Stimulated activated CD8-positive, alpha-beta memory T cell treated with anti-CD3 and anti-CD28 coated beads, Interleukin-12 subunit alpha, Interleukin-12 subunit beta, amount 100 ng/mL, for 4 hours (primary cell): ENCODE measurements around the gene VSIR.

Experiments
- DNase-seq: peaks from one replicate; pipeline ENCODE4 v3.0.0-alpha.2; 2020; ENCODE audit warnings: low read depth

The VSIR gene

GRCh38 chr10:71713135-71714030 is 59.9 kb downstream of the VSIR start:
- DNase-seq: no peak

DNA sequence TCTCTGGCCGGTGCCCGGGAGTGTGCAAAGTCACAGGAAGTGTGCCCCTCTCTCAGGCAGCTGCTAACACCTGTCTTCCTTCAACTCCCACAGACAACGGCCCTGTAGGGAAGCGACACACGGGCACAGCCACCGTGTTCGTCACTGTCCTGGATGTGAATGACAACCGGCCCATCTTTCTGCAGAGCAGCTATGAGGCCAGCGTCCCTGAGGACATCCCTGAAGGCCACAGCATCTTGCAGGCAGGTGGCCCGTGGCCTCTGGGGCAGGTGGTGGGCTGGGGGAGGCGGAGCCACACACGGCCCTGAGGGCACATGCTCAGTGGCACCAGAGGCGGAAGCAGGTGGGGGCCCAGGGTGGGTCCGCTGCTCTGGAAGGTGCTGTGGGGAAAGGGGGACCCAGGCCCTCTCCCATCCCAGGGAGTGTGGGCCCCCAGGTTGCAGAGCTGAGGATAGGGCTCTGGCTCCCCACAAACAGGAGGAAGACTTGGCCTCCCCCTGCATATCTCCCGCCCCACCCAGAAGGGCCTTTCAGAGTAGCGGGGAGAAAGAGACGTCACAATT is 60.7 kb downstream of the VSIR start:
- no peak for DNase-seq

DNA sequence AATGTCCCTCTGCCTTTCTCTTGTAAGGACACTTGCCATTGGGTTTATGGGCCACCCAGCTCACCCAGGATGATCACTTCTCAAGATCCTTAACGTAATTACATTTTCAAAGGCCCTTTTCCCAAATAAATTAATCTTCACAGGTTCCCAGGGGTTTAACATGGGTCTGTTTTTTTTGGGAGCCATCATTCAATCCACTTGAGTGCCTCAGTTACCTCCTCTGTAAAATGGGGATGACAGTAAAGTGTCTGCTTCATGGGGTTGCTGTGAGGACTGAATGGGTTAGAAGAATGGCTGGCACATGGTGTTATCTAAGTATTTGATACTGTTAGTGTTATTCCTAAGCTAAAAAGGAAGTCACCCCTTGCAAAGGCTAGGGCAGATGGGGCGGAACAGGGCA is 61.1 kb downstream of the VSIR start:
- DNase-seq: no peak

DNA sequence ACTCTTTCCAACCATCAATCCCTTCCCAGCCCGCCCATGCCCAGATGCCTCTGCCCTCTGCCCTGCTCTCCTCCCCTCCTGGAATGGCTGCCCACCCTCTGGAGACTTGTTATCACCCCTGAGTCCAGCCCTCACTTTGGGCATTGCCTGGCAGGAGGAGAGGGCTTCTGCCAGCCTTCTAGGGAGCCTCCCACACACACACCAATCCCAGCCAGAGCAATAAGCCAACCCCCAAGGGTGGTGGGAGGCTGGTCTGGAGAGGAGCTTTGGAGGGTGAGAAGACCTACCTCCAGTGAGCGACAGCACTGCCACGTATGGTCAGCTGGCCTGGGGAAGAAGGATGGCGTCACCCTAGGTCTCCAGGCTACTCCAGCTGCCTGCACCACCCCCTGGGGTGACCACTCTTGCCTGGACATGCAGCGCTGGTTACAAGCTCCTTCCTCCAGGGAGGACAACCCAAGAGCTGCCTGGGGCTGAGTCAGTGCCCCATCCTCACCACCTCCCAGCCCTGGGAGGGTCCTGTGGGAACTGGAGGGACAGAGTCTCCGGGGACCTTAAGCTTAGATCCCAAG is 62.2 kb downstream of the VSIR start:
- no peak for DNase-seq

DNA sequence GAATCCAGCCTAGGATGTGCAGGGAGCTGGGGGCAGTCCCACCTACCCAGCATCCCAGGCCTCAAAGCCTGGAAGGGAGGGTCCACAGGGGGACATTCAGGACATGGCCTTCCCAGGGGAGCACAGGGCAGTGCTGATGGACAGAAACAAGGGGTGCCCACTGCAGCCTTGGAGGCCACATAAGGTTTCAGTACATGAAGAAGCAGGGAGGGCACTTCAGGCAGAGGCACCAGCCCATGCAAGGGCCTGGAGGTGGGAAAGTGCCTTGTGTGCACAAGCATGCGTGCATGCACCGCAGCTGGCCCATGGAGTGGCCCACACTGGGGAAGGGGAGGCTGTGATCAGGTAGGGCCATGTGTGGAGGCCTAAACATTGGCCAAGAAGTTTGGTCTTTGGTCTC is 62.8 kb downstream of the VSIR start:
- no peak for DNase-seq

- no peak for DNase-seq
Measured at GRCh38 chr10:71708897-71709882, 64.1 kb downstream of the VSIR start.

DNA sequence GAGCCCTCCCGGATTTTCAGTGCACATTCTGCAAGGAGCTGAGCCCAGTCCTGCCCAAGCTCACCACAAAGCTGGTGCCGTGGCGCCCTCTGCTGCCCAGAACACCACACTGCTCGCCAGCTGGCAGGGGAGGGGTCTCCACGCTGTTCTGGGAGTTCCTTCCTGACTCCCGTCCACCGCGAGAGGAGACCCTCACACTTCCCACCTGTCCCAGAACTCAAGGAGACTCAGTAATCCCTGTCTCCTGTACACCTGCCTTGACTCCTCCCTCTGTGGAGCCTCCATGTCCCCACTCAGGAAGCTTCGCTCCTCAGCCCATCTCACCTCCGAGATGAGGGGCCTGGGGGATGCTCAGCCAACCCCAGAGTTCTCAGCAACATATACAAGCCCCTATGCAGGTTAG is 65.0 kb downstream of the VSIR start:
- peak; percentile 40 for DNase-seq

- DNase-seq: no peak
Measured at GRCh38 chr10:71707240-71707789, 66.0 kb downstream of the VSIR start.

- DNase-seq: no peak
Measured at GRCh38 chr10:71706216-71707121, 66.9 kb downstream of the VSIR start.

DNA sequence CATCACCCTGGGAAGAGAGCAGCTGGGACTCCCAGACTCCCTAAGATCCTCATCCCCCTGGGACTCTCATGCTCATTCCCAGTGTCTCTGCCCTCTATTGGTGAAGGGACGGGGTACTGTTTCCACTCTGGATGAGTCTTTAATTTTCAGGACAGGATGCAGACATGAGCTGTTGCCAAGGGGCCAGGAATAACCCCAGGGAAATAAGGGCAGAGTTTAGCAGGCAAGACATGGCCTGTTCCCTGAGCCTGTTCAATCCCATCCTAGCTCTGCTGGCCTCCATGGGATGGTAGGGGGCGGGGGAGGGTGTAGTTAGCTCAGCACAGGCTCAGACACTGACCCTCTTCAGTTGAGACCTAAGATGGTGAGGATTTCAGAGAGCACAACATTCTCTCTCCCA is 67.7 kb downstream of the VSIR start:
- no peak for DNase-seq

- DNase-seq: no peak
Measured at GRCh38 chr10:71704816-71705215, 68.5 kb downstream of the VSIR start.

DNA sequence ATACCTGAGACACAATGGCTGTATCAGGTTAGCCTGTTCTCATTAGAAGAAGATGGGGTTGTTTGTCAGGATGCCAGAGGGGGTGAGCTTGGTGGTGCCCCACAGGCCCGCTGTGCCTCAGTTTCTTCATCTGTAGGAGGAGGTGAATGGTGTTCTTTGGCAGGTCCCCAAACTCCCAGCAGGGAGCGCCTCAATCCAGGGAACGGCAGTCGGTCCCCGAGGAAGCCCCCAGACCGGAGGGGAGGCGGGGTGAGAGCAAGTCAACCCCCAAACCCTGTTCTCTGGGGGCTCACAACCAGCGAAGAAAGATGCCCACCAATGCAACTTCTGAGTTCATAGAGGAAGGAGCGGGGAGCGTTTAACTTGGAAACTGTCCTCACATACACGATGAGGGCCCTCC is 69.7 kb downstream of the VSIR start:
- no peak for DNase-seq

DNA sequence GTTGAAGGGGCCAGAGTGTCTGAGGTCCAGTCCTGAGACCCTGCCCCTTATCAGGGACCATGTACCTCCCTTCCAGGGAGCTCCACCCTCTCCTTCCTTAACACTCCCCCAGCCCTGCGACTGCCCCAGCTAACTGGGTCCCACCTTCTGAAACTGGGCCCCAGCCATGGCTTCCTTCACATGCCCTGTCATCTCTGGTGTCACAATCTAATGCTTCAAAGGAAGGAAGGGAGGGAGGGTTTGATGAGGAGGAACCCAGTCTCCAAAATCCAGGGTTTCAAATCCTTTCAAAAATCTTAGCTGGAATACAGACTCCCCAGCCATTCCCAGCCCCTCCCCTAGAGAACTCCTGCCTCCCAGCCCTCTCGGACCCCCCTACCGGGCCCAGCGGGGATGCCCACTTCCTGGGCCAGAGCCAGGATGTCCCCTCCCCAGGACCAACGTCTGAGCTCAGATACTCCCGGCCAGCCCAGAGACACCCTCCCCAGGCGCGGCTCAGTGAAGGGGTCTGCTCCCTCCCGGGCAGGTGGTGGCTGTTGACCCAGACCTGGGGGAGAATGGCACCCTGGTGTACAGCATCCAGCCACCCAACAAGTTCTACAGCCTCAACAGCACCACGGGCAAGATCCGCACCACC is 71.7 kb downstream of the VSIR start:
- no peak for DNase-seq

- DNase-seq: no peak
Measured at GRCh38 chr10:71700731-71701368, 72.5 kb downstream of the VSIR start.

GRCh38 chr10:71698737-71699136 is 74.6 kb downstream of the VSIR start:
- no peak for DNase-seq

DNA sequence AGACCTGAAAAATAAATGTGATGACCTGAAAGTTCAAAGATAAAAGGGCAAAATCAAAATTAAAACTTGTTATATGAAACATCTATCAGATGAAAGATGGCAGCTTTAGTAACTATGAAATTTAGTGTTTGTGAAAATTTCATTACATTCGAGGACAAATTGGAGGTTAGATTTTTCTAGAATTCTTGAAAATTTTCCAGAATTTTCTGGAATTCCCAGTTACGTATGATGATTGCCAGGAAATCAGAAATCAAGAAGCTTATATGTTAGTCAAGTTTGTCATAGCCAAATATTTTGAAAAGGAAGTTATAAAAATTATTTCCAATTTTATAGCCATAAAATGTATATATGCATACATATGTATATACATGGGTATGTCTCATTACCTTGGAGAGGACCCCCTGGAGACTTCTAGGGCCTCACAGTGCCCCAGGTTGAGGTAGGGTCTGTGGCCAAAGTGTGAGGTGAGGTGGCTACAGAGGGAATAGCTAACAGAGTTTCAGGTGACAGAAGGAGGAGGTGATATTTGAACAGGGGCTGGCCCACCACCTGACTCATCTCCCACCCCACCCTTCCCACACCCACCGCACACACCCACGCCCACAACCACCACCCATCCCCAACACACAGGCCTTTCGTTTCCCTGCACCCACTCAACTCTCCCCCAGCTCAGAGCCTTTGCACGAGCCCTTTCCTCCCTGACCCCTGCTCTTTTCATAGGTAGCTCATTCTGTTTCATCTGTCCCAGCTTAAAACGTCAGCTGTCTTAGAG is 75.2 kb downstream of the VSIR start:
- peak; percentile 60 for DNase-seq
